ENCODE data around the gene AK5.

Gene AK5

DNA sequence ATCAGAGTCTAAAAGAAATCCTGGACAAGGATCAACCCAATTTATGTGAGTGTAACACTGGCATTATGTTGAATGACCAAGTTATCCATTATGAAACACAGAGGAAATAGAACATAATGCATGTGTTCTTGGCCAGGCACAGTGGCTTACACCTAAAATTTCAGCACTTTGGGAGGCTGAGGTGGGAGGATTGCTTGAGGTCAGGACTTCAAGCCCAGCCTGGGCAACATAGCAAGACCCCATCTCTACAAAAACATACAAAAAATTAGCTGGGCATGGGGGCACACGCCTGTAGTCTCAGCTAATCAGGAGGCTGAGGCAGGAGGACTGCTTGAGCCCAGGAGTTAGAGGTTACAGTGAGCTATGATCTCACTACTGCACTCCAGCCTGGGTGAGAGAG lies 270.8 kb downstream of the AK5 start:
- DNase-seq: no peak

DNA sequence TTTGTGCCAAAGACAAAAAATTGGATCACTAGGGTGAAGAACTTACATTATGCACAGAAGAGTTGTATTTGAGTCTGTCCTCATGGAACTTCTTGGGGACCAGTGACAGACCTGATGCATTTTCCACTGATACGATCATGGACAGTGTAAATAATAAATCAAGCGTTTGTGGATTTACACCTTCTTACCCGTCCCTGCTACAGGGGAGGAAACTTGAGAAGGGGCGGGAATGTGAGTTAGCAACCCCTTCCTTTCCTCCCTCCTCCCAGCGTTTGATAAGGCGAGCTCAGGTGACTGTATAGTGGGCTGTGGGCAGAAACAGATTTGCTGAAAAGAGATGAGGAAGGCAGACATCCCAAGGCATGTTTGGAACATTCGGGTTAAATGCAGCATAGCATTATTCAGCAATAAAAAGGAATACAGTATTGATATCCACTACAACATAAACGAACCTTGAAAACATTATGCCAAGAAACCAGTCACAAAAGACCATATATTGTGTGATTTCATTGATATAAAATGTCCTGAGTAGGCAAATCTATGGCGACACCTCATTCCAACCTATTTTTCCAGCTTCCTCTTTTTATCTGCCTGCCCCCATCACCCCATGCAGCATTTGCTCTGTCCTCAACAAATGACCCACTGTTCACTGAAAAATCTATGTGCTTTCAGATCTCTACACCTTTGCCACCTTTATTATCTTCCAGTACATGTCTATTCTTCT lies 271.9 kb downstream of the AK5 start:
- no peak for DNase-seq

GRCh38 chr1:77556045-77556444 lies 274.2 kb downstream of the AK5 start:
- DNase-seq: no peak

DNA sequence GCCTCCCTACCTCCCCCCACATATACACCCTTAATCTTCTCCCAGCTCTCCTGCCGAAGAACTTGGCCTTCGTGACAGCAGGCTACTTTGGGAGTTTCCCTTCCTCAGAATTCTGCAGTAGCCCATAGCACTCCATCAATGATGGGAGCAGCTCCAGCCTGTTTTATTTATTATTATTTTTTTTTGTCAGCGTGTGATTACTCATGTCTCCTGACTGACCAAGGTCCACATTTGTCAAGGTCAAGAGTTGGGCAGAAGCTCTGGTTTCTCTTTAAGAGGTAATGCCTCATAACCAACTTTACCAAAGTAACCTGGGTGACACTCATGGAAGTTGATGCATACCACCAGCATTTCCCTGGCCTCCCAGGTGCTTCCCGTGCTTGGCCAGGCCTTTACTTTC lies 275.2 kb downstream of the AK5 start:
- no peak for DNase-seq

DNA sequence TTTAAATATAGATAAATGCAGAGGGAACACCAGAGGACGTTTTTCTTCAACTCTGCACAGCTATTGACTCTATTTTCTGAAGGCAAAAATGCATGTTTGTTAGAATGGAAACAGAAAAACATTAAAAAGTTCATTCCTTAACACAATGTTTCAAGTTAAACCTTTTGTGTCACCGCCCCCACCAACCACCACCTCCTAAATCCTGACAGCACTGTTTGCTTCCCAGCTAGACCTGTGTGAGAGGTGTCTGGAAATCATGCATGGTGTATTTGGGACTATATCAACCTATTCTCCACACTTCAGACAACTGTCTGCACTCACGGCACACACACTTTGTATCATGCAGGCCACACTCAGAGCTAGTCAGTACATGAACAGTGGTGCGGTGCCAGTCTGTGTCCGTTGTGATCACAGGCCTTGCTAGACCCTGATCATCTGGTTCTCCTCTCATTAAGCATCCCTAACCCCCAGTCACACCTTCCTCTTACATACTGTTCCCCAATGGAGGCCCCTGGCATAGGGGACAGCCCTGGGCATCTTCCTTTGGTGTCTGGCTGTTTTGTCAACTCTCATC lies 276.9 kb downstream of the AK5 start:
- no peak for DNase-seq

DNA sequence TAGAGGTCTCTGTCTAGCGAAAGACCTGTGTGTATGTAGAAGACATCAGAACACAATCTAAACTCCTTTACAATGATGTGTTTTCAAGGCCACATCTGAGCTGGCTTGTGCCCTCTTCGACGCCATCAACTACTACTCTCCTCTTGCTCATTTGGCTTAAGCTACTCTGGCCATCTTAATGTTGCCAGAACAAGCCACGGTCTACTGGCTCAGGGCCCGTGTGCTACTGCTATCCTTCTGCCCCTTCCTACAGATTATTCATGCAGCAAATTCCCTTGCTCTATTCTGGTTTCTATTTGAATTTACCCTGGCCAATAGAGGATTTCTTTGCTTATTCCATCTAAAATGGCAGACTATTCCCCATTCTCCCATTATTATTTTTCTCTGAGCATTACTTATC lies 278.9 kb downstream of the AK5 start:
- DNase-seq: no peak

DNA sequence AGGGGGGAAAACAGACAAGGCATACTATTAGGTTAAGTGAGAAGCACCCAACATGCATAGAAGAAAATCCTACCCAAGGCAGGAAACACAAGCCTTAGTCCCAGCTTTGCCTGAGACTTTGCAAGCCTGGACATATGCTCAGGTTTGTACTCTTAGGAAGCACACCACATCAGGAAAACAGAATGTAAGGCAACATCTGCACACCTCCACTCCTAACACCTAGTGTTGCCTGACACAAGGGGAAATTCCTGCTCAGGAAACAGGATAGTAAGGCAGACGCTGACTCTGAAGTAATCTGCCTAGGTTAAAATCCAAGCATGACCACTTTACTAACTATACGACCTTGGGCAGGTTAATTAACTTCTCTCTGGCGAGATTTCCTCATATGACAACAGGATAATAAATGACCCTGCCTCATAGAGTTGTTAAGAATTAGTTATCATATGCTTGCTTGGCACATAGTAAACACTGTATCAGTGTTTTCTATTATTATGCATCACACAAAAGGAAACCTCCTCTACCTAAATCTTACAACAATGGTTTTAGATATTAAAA lies 280.9 kb downstream of the AK5 start:
- no peak for DNase-seq

DNA sequence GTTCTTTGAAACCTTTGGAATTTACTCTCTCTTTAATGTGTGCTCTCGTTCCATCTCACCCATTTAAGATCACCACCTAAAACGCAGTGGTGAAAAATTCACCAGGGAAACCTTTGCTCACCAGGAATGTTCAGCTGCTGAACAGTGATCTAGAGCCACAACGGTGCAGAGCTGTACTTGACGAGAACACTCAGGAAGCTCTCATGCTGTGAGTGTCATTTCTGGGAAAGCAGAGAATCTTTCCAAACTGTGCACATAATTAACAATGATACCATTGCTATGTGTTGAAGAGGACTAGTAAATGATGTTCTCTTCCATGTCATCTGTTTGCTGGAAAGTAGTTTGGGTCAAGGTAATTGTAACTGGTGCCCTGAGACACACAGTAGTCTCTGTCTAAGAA lies 283.5 kb downstream of the AK5 start:
- DNase-seq: no peak

- DNase-seq: no peak
Observed at GRCh38 chr1:77571642-77572041, 289.8 kb downstream of the AK5 start.

GRCh38 chr1:77579547-77579946 lies 297.7 kb downstream of the AK5 start:
- no peak for DNase-seq

DNA sequence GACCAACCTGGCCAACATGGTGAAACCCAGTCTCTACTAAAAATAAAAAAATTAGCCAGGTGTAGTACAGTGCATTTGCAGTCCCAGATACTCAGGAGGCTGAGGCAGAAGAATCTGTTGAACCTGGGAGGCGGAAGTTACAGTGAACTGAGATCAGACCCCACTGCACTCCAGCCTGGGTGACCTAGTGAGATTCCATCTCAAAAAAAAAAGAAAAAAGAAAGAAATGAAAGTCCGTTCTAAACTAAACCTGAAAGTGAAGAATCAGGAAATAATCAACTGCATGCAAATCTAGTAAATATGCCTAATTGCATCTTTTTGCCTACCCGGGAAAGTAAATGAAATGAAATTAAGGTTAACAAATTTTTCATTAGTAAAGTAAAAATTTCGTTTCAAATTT lies 301.1 kb downstream of the AK5 start:
- no peak for DNase-seq

DNA sequence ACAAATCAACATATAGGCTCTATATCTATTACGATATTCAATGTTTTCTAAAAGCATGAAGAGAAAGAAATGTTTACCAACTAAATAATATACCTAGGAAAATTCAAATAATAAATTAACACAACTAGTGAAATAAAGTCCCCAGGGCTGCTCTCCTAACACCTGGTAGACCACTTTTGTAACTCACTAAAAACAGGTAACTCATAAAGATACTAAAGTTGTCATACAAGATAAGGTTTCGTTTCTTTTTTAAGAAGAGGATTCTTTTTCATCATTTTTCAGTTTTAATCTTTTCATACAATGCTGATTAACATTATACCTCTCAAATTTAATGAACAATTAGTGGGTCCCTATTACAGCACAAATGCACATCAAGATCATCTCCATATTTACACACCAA lies 301.7 kb downstream of the AK5 start:
- no peak for DNase-seq

DNA sequence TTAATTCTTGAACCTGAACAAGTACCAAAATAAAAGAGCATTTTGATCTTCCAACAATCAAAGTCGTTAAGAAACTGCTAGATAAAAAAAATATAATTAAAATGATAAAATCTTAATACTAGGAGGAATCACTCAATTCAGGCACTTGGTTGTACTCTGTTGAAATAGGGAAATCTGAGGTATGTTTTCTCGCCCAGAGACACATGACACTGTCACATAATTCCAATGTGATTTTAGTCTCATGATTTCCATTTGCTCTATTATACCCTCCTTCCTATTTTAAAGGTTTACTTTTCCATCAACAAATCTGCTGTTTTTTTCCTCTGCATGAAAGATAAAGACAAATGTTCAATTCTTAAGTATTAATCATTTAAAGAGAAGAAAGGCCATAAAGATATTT lies 303.1 kb downstream of the AK5 start:
- DNase-seq: no peak

- no peak for DNase-seq
Observed at GRCh38 chr1:77585610-77586314, 303.9 kb downstream of the AK5 start.

DNA sequence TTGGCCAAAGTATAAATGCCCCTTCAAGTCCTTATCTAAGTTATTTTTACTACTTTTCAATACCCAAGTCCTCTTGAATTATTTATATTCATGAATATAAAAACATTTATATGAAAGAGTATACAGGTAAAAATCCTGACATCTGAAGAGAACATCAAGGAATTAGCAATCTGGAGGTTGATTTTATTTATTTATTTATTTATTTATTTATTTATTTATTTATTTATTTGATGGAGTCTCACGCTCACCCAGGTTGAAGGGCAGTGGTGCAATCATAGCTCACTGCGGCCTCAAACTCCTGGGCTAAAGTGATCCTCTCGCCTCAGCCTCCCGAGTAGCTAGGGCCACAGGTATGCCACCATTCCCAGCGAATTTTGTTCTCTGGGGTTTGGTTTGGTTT lies 307.4 kb downstream of the AK5 start:
- no peak for DNase-seq

DNA sequence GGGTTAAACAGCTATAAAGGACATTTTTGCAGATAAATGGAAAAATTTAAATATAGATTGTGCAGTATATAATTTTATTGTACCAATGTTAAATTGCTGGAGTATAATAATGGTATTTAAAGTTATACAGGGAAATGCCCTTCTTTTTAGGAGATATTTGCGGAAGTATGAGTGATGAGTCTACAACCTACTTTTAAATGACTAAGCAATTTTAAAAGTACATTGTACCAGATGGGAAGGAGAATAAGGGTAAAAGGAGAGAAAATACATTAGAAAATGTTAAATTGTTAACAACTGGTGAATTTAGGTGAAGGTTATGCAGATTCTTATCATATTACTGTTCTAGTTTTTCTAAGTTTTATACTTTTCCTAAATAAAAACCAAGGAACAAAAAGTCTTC lies 308.8 kb downstream of the AK5 start:
- DNase-seq: no peak

DNA sequence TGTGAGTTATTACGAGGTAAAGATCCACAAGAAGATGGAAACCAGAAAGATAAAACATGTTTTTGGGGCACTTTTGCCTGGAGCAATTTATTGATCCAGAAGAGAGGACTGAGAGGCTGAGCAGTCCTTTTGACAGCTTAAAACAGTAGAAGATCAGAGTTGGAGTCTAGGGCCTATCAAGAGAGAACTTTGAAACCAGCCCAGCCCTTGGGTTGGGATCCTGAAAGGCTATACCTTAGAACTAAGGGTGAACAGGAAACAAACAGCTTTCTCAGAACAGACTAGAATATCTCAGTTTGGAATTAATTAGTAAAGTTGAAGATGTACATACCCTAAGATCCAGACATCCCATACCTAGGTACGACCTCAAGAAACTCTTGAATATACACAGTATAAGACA lies 311.1 kb downstream of the AK5 start:
- DNase-seq: no peak

DNA sequence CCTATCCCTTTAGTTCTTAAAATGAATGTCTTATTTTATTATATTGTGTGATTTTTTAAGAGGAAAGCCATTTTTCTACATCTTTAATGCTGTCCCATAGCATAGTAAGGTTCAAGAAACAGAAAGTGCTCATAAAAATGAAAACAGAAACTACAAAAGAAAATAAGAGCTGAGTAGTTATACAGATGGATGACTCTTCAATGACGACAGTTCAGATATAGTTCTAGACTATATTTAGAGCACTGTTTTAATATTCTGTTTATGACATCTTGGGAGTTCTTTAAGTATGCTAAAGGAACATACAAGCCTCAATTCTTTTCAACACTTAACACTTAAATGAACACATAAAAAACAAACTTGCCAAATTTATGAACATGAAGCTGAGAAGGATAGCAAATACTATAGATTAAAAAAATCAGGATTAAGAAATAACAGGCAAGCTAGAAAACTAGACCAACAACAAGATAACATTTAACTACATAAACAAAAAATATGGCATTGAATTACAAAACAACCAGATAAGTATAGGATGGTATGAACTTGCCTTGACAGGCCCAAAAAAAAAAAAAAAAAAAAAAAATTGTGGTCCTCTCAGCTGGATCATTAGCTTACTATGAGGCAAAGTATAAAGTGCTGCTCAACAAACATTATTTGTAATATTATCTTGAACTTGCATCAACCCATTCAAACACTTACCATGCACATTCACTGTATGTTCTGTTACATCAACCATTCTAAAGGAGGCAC lies 312.7 kb downstream of the AK5 start:
- no peak for DNase-seq

- DNase-seq: no peak
Observed at GRCh38 chr1:77597310-77597709, 315.5 kb downstream of the AK5 start.

GRCh38 chr1:77605246-77606026 lies 323.6 kb downstream of the AK5 start:
- DNase-seq: no peak

DNA sequence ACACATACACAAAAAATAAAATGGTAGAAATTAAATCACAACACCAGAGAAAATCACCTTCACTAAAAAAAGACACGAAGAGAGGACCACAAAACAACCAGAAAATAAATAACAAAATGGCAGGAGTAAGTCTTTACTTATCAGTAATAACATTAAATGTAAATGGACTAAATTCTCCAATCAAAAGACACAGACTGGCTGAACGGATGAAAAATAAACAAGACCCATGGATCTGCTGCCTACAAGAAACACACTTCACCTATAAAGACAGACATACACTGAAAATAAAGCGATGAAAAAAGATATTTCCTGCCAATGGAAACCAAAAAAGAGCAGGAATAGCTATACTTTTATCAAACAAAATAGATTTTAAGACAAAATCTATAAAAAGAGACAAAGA lies 327.1 kb downstream of the AK5 start:
- no peak for DNase-seq

Data from activated effector memory CD4-positive, alpha-beta T cell treated with Interleukin-2 at 50 U/mL for 16 hours (primary cell).